ENCODE data around the gene SACS. TPM values are rescaled to one million over a fixed set of nuclear protein-coding genes. Genes with fewer than 3 reads are reported as not detected.
A peak's percentile ranks its signal among the peaks of the same experiment; 100 is the strongest.

The SACS gene
- total RNA-seq, 1 donor from 2014 or later = 7.0 TPM

DNA sequence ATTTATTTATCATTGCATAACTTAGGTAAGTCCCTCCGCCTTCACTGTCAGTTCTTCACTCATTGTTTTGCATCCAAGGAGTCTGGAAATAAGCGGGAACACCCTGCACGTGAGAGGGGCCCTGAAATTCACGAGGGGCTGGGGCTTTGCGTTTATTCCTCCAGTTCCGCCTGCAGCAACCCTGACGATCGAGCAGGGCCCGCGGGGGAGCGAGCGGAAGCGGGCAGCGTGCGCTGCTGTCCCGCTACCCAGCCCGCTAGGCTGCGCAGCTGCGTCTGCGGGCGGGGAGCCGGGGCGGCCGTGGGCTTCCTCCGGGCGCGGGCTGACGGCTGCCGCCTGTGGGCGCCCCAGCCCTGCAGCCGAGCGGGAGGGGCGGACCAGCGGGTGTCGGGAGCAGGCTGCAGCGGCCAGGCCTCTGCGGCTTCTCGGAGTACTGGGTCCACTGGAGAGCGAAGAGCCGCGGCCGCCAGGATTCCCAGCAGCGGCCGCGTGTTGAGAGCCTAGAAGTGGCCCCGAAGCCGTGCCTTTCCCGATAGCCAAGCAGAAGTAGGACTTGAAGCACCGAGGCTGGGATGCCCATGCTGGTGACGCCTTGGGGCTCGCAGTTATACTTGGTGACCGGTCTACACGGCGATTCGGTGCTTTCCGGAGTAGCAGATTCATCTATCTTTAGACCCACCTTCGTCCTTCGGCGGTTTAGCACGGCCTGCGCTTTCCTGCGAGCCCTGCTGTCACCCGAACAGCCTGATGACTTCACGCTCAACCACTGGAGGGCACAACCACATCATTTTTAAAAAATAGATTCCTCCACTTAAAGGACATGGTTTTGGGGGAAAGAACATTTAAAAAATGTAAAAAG, 32.9 kb upstream of the SACS start:
- DNase-seq = peak; percentile 81
- intact Hi-C loops (cut with DNase I) = loop anchor here (10.0 kb wide), 1 partner anchor 408 kb away; no protein-coding TSS in a partner anchor
- Histone ChIP-seq H3K9me3 (no peaks in the 10 kb centered on the region), H3K27me3 (no peaks in the 10 kb centered on the region), H3K4me3 (peak overlapping the region; percentile 50), H3K36me3 (no peaks in the 10 kb centered on the region), H3K4me1 (no peaks in the 10 kb centered on the region), H3K27ac (peak overlapping the region; percentile 19)
- ATAC-seq = peak; percentile 93
- peak; percentile 56 for TF ChIP-seq CTCF (IDR thresholded peaks at IDR 0.05)

GRCh38 chr13:23463661-23464060, 30.2 kb upstream of the SACS start:
- H3K4me1 ChIP-seq = no peaks in the 10 kb centered on the region
- no peaks in the 10 kb centered on the region for H3K36me3 ChIP-seq
- H3K27me3 ChIP-seq = no peaks in the 10 kb centered on the region
- intact Hi-C loops (cut with DNase I) = loop anchor here (10.0 kb wide), 1 partner anchor 411 kb away; no protein-coding TSS in a partner anchor
- no peak overlapping the region for H3K27ac ChIP-seq
- H3K9me3 ChIP-seq = no peaks in the 10 kb centered on the region
- no peak overlapping the region for H3K4me3 ChIP-seq
- DNase-seq (no peak), ATAC-seq (no peak)
- TF ChIP-seq CTCF (IDR thresholded peaks at IDR 0.05) = no peak

DNA sequence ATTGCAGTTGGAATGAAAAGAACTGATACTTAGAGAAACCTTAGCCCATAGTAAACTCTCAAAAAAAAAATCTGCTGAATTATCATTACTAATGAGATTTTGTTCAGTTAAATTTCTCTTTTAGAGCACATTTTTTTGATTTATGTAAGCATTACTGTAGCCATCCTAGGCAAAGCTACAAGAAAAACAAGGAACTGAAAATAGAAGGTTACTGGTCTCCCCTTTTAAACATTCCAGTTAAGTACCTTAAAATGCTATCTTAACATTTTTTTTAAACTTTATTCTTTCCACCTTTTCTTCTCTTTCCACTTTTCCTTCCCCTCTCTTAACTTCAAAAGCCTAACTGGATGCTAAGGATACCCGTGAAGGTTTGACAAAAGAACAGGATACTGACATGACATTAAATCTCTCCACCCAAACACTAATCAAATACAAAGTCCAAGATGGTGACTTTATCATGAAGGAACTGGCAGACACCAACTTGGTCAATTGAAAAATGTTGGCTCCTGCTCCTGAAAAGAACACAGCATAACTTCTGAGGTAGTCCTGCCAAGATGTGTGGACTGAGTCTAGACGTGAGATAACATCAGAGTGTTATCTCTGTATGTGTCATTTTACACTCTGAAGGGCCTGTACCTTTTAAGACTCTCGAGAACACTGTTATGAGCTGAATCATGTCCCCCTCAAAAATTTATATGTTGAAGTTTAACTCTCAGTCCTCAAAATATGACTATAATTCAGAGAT, 29.5 kb upstream of the SACS start:
- no peak for TF ChIP-seq CTCF (IDR thresholded peaks at IDR 0.05)
- Histone ChIP-seq H3K36me3 (no peaks in the 10 kb centered on the region), H3K9me3 (no peaks in the 10 kb centered on the region), H3K27ac (no peak overlapping the region), H3K4me3 (no peak overlapping the region), H3K27me3 (no peaks in the 10 kb centered on the region), H3K4me1 (no peaks in the 10 kb centered on the region)
- intact Hi-C loops (cut with DNase I) = loop anchor here (10.0 kb wide), 1 partner anchor 412 kb away; no protein-coding TSS in a partner anchor
- ATAC-seq (no peak), DNase-seq (no peak)

DNA sequence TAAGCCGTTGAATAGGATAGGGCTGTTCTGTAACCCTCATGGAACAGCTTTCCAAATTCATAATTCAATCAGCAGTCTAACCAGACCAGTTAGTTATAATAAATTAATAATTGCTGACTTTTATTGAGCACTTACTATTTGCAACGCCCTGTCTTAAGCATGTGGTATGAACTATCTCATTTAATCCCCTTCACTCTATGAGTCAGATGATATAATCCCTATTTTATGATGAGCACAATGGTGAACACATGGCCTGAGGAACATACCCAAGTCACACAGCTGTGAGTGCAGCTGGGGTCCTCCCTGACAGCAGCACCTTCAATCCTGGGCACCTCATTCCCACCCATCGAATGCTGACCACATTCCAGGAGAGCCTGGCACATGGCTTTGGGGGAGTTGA, 28.0 kb upstream of the SACS start:
- Histone ChIP-seq H3K36me3 (no peaks in the 10 kb centered on the region), H3K27me3 (no peaks in the 10 kb centered on the region), H3K9me3 (no peaks in the 10 kb centered on the region), H3K27ac (no peak overlapping the region), H3K4me1 (no peaks in the 10 kb centered on the region), H3K4me3 (no peak overlapping the region)
- TF ChIP-seq CTCF (IDR thresholded peaks at IDR 0.05) = no peak
- ATAC-seq (no peak), DNase-seq (no peak)
- intact Hi-C loops (cut with DNase I) = loop anchor here (10.0 kb wide), 1 partner anchor 413 kb away; no protein-coding TSS in a partner anchor

DNA sequence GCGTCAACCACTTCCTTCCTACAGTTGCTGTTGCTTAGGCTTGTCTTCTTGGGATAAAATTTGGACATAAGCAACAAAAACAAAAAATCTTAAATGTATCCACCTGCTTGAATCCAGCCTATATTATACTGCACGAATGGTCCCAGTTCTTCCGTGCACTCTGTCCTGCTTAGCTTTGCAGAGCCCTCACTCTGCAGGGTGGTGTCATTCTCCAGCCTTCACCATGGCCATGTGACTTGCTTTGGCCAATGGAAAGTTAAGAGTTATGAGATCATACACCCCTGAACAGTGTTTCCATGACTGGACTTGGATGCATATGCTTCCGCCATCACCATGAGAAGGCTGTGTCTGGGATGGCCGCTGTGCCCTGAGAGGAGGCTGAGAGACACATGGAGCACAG, 27.4 kb upstream of the SACS start:
- Histone ChIP-seq H3K27ac (no peak overlapping the region), H3K9me3 (no peaks in the 10 kb centered on the region), H3K27me3 (no peaks in the 10 kb centered on the region), H3K4me3 (no peak overlapping the region), H3K4me1 (no peaks in the 10 kb centered on the region), H3K36me3 (no peaks in the 10 kb centered on the region)
- intact Hi-C loops (cut with DNase I) = loop anchor here (10.0 kb wide), 1 partner anchor 414 kb away; no protein-coding TSS in a partner anchor
- DNase-seq (no peak), ATAC-seq (peak; percentile 12)
- TF ChIP-seq CTCF (IDR thresholded peaks at IDR 0.05) = no peak
